OCI-LY1 (cell line): Measurements from ENCODE around the gene ADAT3.

Experiments used
- H2AFZ ChIP-seq: fragments of 200-600 bp; sonication (generic), shearing (Covaris generic); 2 replicates; pipeline ENCODE4 v1.6.0; 2014; ENCODE audit warnings: antibody characterized with exemption, mild to moderate bottlenecking, low read length
- H3F3A ChIP-seq: fragments of 200-600 bp; sonication (generic), shearing (Covaris generic); 2 replicates; pipeline ENCODE4 v1.6.0; 2014; ENCODE audit warnings: mild to moderate bottlenecking, antibody characterized with exemption, low read length, moderate library complexity; ENCODE audit not compliant: insufficient read depth
- H3K27ac ChIP-seq: fragments of 200-600 bp; sonication (generic); 2 replicates; pipeline ENCODE4 v1.5.1; 2014; ENCODE audit warnings: low read length, mixed run types, mild to moderate bottlenecking, low read depth; ENCODE audit not compliant: poor library complexity, severe bottlenecking
- H3K27me3 ChIP-seq: fragments of 200-600 bp; sonication (generic); 2 replicates; pipeline ENCODE4 v1.6.0; 2014; ENCODE audit warnings: antibody characterized with exemption, mild to moderate bottlenecking, low read length, moderate library complexity; ENCODE audit not compliant: insufficient read depth
- H3K36me3 ChIP-seq: fragments of 200-600 bp; sonication (generic); 2 replicates; pipeline ENCODE4 v1.6.1; 2014; ENCODE audit warnings: mild to moderate bottlenecking, antibody characterized with exemption, low read length, moderate library complexity, mixed read lengths; ENCODE audit not compliant: insufficient read depth
- H3K4me1 ChIP-seq: fragments of 200-600 bp; sonication (generic); 2 replicates; pipeline ENCODE4 v1.5.1; 2014; ENCODE audit warnings: mild to moderate bottlenecking, low read length, moderate library complexity; ENCODE audit not compliant: insufficient read depth, severe bottlenecking
- H3K4me2 ChIP-seq: fragments of 200-600 bp; sonication (generic), shearing (Covaris generic); 2 replicates; pipeline ENCODE4 v1.6.1; 2014; ENCODE audit warnings: low read length
- H3K4me3 ChIP-seq: fragments of 200-600 bp; sonication (generic); 2 replicates; pipeline ENCODE4 v1.5.1; 2014; ENCODE audit warnings: low read length, low read depth, mild to moderate bottlenecking, mixed read lengths; ENCODE audit not compliant: poor library complexity, severe bottlenecking
- H3K79me2 ChIP-seq: fragments of 200-600 bp; shearing (Covaris generic); 2 replicates; pipeline ENCODE4 v1.6.1; 2016; ENCODE audit warnings: mixed run types, low read length, mixed read lengths; ENCODE audit not compliant: insufficient read depth
- H3K9ac ChIP-seq: fragments of 200-600 bp; sonication (generic), shearing (Covaris generic); 2 replicates; pipeline ENCODE4 v1.6.1; 2014; ENCODE audit warnings: mild to moderate bottlenecking, low read length, mixed read lengths
- H3K9me2 ChIP-seq: fragments of 200-600 bp; sonication (generic), shearing (Covaris generic); 2 replicates; pipeline ENCODE4 v1.6.1; 2014; ENCODE audit warnings: low read depth, mild to moderate bottlenecking, low read length, mixed read lengths
- H3K9me3 ChIP-seq: fragments of 200-600 bp; shearing (Covaris generic); 2 replicates; pipeline ENCODE4 v1.6.1; 2014; ENCODE audit warnings: low read length, mixed read lengths
- H4K20me1 ChIP-seq: fragments of 200-600 bp; sonication (generic), shearing (Covaris generic); 2 replicates; pipeline ENCODE4 v1.6.0; 2016; ENCODE audit warnings: mild to moderate bottlenecking, low read length; ENCODE audit not compliant: insufficient read depth
- EZH2 ChIP-seq: fragments of 200-600 bp; sonication (generic), shearing (Covaris generic); IDR thresholded peaks from 2 replicates; pipeline ENCODE4 v1.8.0; 2017; ENCODE audit warnings: borderline replicate concordance, mixed run types, mild to moderate bottlenecking, antibody characterized with exemption, low read length, moderate library complexity, mixed read lengths
- TF ChIP-seq, protein P1 (sequence below): fragments of 200-600 bp; sonication (generic), shearing (Covaris generic); IDR thresholded peaks from 2 replicates; pipeline ENCODE4 v1.5.1; 2017; ENCODE audit warnings: mild to moderate bottlenecking, antibody characterized with exemption, low read length, moderate library complexity, mixed read lengths

The ADAT3 gene

DNA sequence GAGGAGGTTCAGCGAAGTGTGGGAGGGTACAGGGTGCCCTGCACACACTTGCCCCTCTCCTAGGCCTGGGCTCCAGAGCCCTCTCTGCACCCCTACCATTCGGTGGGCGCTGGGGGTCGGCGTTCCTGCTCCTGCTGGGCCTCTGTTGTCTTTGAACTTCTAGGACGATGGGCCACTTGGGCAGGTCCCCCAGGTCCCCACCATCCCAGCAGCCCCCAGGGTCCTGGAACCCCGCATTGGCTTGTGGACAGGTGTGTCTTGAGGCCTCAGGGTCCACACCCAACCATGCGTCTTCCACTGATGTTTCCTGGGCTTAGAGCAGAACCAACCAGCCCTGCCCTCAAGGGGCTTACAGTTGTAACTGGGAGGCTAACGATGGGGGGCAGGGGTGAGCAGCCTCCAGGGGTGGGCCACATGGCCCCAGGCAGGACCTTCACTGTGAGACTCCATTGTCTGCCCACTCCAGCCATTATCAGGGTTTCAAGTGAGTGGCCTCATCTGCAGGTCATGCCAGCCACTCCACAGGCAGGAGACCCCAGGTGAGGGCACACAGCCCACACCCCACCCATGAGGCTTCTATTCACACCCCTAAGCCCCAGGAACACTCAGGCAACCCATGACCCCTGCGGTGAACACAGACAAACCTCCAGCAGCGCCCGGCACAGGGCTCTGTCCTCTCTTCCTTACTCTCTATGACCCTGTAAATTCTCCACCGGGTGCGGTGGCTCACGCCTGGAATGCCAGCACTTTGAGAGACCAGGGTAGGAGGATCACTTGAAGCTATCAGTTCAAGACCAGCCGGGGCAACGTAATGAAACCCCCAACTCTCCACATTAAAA lies 39.8 kb upstream of the ADAT3 start:
- Histone ChIP-seq H3K9ac (peak overlapping the region; percentile 76), H3K4me3 (peak overlapping the region; percentile 65), H3K9me2 (no peaks in the 10 kb centered on the region), H3K79me2 (peaks cover 6% of the 10 kb centered on the region), H3K9me3 (no peaks in the 10 kb centered on the region), H3K4me1 (peaks cover 24% of the 10 kb centered on the region), H4K20me1 (no peaks in the 10 kb centered on the region), H3K4me2 (peak overlapping the region; percentile 65), H2AFZ (no peak overlapping the region), H3K36me3 (0 out of 2 replicates have a peak, but pooled peaks cover 2% of the 10 kb centered on the region), H3F3A (no peaks in the 10 kb centered on the region), H3K27ac (peak overlapping the region; percentile 61), H3K27me3 (peaks cover 6% of the 10 kb centered on the region; the same call in 1 of the 2 replicates)
- TF ChIP-seq EZH2 = no peak
- TF ChIP-seq, protein P1, sequence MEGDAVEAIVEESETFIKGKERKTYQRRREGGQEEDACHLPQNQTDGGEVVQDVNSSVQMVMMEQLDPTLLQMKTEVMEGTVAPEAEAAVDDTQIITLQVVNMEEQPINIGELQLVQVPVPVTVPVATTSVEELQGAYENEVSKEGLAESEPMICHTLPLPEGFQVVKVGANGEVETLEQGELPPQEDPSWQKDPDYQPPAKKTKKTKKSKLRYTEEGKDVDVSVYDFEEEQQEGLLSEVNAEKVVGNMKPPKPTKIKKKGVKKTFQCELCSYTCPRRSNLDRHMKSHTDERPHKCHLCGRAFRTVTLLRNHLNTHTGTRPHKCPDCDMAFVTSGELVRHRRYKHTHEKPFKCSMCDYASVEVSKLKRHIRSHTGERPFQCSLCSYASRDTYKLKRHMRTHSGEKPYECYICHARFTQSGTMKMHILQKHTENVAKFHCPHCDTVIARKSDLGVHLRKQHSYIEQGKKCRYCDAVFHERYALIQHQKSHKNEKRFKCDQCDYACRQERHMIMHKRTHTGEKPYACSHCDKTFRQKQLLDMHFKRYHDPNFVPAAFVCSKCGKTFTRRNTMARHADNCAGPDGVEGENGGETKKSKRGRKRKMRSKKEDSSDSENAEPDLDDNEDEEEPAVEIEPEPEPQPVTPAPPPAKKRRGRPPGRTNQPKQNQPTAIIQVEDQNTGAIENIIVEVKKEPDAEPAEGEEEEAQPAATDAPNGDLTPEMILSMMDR = no peak

DNA sequence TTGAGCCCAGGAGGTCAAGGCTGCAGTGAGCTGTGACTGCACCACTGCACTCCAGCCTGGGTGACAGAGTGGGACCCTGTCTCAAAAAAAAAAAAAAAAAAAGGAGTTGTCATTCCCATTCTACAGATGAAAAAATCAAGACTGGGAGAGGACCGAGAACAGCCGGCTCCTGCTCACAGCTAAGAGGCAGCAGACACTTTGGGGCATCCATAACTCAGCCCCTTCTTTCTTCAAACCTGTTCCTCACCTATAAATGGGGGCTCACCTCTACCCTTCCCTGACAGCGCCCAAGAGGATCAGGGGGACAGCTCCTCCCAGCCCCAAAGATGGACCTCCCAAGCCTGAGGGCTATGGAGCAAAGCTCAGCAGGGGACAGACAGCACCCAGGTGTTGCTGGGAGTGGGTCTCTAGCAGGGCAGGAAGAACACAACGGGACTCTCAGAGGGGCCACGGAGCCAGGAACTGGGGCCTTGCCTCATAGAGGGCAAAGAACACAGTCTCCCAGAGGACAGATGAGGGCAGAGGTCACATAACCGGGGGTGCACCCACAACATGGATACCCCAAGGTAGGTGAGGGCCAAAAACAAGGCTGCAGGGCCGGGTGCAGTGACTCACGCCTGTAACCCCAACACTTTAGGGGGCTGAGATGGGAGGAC lies 38.4 kb upstream of the ADAT3 start:
- peaks cover 10% of the 10 kb centered on the region for H3K4me1 ChIP-seq
- TF ChIP-seq, protein P1 = no peak
- TF ChIP-seq EZH2 = no peak
- no peak overlapping the region for H3K4me3 ChIP-seq
- H3K36me3 ChIP-seq = peaks cover 12% of the 10 kb centered on the region; the same call in 1 of the 2 replicates
- H3K9me2 ChIP-seq = no peaks in the 10 kb centered on the region
- no peak overlapping the region for H3K4me2 ChIP-seq
- H3K79me2 ChIP-seq = peaks cover 2% of the 10 kb centered on the region; the same call in 1 of the 2 replicates
- H3K9ac ChIP-seq = no peak overlapping the region; the same call in 1 of the 2 replicates
- no peaks in the 10 kb centered on the region for H3K27me3 ChIP-seq
- no peak overlapping the region for H2AFZ ChIP-seq
- H3F3A ChIP-seq = no peaks in the 10 kb centered on the region
- peak overlapping the region; percentile 41 for H3K27ac ChIP-seq
- no peaks in the 10 kb centered on the region for H3K9me3 ChIP-seq
- H4K20me1 ChIP-seq = no peaks in the 10 kb centered on the region

DNA sequence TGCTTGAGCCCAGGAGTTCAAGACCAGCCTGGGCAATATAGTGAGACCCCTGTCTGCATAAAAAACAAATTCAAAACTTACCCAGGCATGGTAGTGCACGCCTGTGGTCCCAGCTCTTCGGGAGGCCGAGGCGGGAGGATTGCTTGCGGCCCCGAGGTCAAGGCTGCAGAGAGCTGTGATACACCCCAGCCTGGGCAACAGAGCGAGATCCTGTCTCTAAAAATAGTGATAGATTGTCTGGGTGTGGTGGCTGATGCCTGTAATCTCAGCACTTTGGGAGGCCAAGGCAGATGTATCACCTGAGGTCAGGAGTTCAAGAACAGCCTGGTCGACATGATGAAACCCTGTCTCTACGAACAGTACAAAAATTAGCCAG lies 37.9 kb upstream of the ADAT3 start:
- TF ChIP-seq EZH2 = no peak
- TF ChIP-seq, protein P1 = no peak
- no peak overlapping the region for H3K27ac ChIP-seq
- no peaks in the 10 kb centered on the region for H3K9me2 ChIP-seq

More for the DNA sequence above, 37.9 kb upstream of the ADAT3 start:
- Histone ChIP-seq H3K4me3 (no peak overlapping the region), H3K4me2 (no peak overlapping the region), H3F3A (no peaks in the 10 kb centered on the region), H3K9me3 (no peaks in the 10 kb centered on the region), H4K20me1 (no peaks in the 10 kb centered on the region), H3K79me2 (no peaks in the 10 kb centered on the region), H3K4me1 (peaks cover 6% of the 10 kb centered on the region), H2AFZ (no peak overlapping the region), H3K9ac (no peak overlapping the region), H3K27me3 (no peaks in the 10 kb centered on the region), H3K36me3 (peaks cover 12% of the 10 kb centered on the region; the same call in 1 of the 2 replicates)
